Fibroblast of villous mesenchyme (primary cell): ENCODE results near the gene ZNF862. TPM values are rescaled to one million over a fixed set of nuclear protein-coding genes. Genes with fewer than 3 reads are reported as not detected.
A peak's percentile ranks its signal among the peaks of the same experiment; 100 is the strongest.
"Not testable (repeated sequence)": the region's sequence is repeated elsewhere in the genome, so short reads cannot be mapped to it uniquely, and the experiment has no call there.

ENCODE experiments used
- DNase-seq: peaks from one replicate; pipeline ENCODE4 v3.0.0-alpha.2; 2010; ENCODE audit warnings: low read depth
- H3K4me3 ChIP-seq: 2 replicates; pipeline ENCODE4 v1.5.1; 2011; ENCODE audit warnings: low read depth, mild to moderate bottlenecking, low read length
- small RNA-seq: library from RNA; depleted of rRNA; stranded (forward); fragments of <200 nt; gene quantifications from one replicate; pipeline ENCODE3, GENCODE V24; 2012
- total RNA-seq: library from RNA; depleted of rRNA; stranded (reverse); fragments of >200 nt; gene quantifications from 2 replicates; pipeline ENCODE4 v1.2.3, GENCODE V29; 2012

ZNF862 gene
- total RNA-seq, 1 donor = 8.2 TPM

GRCh38 chr7:149910219-149910618, 72.0 kb downstream of the ZNF862 start:
- not testable (repeated sequence) for DNase-seq

GRCh38 chr7:149912126-149912525, 74.0 kb downstream of the ZNF862 start:
- DNase-seq = peak; percentile 2
- not testable (repeated sequence) for H3K4me3 ChIP-seq

More at GRCh38 chr7:149910219-149910618, 72.0 kb downstream of the ZNF862 start:
- H3K4me3 ChIP-seq = not testable (repeated sequence)

Small RNAs within 50 kb of the gene (small RNA-seq; reads per million reads assigned to genes)
- not detected for gene AC093458.1

Other genes with a start within 250 kb of the ZNF862 start
- gene ZNF467, start 64.8 kb upstream of the ZNF862 start, total RNA-seq = 1.3 and 1.6 TPM in 2 replicates
- gene ATP6V0E2, start 35.6 kb downstream of the ZNF862 start, total RNA-seq = 11.2 and 13.9 TPM in 2 replicates